ENCODE results near the gene UQCC2.
A peak's percentile ranks its signal among the peaks of the same experiment; 100 is the strongest.

UQCC2 gene

DNA sequence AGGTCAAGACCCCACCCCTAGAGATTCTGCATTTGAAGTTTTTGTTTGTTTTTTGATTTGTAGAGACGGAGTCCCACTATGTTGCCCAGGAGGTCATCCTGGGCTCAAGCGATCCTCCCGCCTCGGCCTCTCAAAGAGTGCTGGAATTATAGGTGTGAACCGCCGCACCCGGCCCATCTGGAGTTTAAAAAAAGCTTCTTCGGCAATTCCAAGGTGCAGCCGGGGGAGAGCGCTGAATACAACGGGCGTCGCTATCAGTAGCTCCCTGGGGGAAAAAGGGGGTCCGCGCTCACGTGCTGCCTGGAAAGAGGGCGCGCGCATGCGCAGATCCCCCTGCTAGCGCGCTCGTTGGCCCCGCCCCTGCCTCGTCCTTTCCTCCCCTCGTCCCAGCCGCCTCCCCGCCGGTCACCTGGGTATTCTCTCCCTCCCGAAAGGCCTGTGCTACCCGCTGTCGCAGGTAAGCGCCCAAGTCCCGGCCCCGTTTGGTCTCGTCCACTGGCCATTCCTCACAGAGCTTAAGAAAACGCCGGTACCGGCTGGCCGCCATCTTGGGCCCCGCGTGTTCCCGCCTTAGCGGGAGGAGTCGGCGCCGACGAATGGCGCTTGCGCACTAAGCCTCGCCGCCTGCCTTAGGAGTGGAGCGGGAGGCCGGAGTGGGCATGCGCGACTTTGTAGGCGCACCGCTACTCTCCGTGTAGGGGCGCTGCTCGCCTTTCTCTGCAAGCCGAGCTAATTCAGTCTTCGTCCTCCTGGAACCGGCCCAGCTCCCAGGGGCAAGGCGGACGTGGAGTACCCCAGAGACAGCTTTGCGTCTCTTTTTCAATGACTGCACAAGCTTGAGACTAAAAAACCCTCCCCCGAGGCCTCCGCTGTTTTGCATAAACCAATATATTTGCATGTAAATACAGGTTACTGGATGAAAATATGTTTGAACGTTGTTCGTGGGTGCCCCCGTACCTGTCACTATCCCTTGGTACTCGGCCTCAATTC lies at the start of gene UQCC2:
Gene UQCC2 (minus strand): TSS at position 561 of the 990 bp plus-strand sequence. CDS start 14 bp downstream, at position 547.
- peak; percentile 98 for DNase-seq (ENCODE audit: low read depth, low spot score)

DNA sequence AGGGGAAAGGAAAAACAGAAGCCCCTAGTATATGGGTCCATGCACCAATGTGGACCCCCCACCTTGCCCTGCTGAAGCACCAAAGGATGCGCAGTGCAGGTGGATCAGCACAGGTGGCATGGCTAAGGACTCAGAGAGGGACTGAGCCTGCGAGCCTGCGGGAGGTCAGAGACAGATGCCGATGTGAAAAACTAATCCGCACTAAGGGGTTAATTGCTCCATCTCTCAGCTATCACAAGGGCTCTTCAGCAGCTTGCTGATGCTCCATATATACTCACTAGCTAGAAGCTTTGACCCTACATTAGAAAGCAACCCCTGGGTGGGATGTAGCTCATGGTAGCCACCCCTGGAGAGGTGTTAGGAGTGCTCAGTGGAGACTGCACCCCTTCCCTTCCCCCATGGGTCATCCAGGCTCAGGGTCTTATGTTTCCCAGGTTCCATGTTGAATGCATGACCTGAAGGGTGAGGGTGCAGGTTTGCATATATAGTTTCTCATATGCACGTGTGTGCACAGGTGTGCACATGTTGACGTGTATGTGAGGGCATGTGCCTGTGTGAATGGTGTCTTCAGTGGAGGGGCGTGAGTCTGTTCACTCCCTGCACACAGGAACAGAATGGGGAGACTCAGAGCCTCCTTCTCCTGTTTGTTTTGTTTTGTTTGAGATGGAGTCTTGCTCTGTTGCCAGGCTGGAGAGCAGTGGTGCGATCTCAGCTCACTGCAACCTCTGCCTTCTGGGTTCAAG lies 48.6 kb upstream of the UQCC2 start:
- no peak for DNase-seq (ENCODE audit: low read depth, low spot score)

DNA sequence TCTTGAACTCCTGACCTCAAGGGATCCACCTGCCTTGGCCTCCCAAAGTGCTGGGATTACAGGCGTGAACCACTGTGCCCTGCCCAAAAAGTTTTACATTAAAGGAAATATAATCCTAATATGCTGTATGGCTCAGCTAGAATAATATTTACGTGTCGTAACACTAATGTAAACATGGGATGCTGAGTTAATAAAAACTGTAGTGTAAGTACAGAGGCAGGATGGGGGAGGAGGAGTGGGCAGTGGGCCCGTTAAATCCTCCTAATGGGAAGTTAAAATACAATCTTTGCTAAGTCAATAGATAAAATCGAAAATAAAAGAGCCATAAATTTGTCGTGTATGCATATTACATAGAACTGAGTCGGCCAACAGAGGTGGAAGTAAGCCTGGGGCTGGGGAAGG lies 47.3 kb upstream of the UQCC2 start:
- no peak for DNase-seq (ENCODE audit: low read depth, low spot score)

DNA sequence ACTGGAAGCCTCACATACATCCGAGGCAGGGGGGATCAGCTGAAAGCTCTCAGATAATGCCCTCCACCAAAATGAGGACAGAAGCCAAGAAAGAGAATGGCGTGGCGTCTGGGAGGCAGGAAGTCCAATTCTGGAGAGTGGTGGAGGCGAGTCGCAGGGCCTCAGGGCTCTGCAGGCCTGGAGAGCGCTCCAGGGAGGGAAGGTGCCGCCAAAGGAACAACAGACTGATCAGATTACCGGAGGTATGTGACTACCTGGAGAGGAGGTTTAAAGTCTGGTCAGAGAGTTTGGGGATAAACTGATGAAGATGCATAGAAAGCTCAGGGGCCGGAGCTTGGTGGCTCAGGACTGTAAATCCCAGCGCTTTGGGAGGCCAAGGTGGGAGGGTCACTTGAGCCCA lies 46.4 kb upstream of the UQCC2 start:
- no peak for DNase-seq (ENCODE audit: low read depth, low spot score)

DNA sequence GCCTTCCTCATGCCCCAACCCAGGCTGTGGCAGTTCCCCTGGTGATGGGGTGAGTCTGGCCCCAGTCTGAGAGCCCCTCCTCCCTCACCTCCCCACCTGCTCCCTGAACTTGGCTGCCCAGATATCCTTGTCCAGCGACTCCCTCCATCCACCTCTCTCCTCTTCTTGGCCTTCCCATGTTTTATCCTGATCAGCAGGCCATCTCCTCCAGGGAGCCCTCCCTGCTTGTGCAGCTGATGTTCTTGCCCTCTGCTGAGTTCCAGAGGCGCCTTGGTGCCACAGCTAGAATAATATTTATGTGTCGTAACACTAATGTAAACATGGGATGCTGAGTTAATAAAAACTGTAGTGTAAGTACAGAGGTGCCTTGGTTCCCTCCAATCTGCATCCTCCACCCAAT lies 45.6 kb upstream of the UQCC2 start:
- DNase-seq (ENCODE audit: low read depth, low spot score), result no peak

DNA sequence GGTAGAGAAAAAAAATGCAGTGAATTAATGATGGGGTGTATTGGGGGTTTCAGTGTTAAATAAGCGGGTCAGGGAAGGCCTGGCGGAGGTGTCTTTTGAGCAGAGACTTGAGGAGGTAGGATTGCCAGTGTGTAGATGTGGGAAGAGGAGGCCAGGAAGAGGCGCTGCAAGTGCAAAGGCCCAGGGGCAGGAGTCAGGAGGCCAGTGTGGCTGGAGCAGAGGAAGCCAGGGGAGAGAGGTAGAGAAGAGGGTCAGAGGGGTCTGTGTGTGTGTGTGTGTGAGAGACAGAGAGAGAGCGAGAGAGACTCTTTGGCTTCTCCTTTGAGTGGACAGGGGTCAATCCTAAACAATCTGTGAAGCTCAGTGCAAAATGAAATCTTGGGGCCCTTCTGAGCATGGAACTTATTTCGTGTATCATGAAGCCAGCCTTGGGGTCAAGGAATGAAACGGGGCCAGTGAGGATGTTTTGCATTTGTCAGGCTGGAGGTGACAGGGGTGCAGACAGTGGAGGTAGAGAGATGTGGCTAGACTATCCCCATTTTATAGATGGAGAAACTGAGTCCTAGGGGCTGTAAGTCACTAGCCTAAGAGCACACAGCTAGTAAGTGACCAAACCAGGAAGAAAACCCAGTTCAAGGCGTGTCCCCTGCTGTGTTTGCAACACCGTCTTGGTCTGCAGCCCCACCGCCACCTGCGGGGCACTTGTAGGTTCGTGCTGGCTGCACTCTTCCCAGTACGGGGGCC lies 44.9 kb upstream of the UQCC2 start:
- no peak for DNase-seq (ENCODE audit: low read depth, low spot score)

DNA sequence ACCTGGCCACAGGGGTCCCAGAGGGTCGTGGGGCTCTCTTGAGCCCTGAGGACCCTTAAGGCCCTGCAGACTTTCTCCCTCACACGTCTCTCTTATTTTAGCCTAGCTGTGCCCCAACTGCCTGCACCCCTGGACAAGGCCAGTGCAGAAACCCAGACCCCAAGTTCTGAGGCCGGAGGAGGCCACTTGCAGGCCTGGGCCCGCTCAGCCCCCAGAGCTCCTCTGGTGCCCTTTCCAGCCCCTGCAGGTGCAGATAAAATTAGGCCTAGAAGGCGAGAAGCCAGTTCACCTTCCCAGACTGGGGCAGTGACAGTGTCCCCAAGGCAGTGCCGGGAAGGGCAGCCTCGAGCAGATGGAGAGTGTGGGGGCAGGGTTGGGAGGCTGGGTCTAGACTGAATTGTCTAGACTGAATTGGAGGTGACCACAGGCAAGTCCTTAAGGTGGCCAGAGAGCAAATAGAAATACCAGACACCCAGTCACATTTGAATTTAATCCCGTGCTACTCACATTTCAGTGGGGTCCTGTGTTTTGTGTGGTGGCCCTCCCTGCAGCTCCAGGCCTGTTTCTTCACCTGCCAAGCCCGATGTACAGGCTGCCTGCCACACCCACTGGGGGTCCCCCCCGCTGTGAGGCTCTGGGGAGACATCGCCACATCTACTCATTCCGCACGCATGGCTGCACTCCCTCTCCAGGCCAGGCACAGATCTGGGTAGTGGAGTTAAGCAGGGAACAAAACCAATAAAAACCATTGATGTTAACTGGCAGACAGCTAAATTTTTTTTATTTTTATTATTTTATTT lies 43.8 kb upstream of the UQCC2 start:
- DNase-seq (ENCODE audit: low read depth, low spot score), result peak; percentile 23

DNA sequence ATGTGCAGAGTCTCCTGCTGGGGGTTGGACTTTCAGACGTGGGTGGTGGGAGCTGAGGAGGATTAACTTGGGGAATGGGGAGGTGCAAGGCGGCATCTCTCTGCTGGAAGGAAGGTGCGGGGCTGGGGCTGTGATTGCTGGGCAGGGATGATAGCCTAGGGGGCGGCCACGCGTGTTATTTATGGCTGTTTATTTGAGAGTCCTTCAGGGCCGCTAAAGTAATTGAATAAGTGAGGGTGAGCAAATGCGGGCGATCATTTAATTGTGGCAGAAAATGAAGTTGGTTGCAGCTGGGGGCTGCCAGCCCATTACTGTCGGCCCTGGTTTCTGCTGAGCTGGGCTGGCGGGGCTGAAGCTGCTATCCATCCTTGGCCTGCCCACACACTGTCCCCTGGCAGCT lies 42.7 kb upstream of the UQCC2 start:
- no peak for DNase-seq (ENCODE audit: low read depth, low spot score)

DNA sequence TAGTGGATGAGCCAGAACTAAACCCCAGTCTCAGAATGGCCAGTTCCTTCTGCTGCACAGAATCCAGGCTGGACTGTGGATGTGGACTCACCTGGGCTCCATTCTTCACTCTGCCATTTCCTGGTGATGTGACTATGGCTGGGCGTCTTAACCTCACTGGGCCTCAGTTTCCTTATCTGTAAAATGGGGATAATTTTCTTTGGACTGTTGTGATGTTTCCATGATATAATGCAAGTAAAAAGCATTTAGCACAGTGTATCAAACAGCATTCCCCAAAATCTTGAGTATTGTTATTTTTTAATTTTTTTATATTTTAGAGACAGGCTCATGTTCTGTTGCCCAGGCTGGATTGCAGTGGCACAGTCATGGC lies 41.1 kb upstream of the UQCC2 start:
- no peak for DNase-seq (ENCODE audit: low read depth, low spot score)

DNA sequence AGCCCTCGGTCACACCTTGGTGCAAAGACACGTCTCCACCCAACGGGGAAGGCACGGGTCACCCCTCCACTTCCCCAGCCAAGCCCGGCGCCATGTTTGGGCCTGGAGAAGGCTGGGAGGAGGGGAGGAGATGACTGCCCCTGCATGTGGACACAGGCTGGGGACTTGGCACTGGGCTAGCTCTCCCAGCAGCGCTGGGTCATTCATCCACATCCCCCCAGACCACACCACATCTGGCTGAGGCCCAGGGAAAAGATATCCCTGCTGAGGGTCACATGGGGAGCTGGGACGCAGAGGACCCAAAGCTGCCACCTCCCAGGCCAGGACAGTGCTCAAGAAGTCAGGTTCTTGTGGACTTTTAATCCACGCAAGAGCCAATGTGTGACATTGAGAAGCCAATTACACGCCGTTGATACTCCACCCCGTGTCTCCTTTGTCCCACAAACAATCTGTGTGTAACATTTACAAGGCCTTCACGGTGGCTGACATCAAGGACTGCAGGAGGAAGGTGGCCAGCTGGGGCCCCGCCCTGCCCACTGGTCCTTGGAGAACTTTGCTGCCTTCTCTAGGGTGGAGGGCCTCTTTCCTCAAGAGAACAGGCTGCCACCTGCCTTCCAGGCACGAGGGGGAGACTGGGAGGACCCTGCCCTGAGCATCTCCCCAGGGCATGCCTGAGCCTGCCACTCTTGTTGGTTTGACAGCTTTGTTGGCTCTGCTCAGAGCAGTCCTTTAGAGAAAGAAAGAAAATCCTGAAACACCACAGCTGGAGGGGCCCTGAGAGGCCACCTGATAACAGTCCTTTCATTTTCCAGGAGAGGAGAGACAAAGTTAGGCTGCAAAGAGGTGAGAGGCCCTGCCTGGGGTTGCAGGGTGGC lies 40.5 kb upstream of the UQCC2 start:
- DNase-seq (ENCODE audit: low read depth, low spot score), result no peak

DNA sequence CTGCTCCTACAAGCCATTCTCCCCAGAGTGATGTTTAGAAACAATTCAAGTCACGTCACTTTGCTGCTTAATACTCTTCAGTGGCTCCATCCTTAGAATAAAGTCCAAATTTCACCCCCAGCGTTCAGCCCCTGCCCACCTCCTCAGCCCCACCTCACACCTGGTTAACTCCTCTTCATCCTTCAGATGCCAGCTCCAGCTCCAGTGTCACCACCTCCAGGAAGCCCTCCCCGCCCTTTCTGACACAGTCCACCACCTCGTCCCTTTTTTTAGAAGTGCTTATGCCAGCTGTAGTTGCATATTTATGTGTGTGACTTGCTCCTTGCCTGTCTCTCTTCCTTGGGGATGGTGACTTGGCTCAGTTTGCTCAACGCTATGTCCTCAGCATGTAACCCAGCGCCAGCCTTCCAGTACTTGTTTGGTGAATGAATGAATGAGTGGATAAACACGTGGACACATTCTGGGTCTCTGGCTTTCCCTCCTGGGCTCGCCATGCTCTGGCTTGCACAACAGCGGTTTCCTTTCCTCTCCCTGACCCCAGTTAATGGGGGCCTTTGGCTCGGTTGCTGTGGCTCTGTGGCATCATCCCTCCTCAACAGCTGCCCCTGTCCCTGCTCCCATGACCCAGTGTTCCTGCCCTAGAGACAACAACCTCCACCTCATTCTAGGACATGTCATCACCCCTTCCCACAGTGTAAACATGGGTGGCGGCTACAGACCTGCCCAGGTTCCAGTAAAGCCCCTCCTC lies 38.9 kb upstream of the UQCC2 start:
- no peak for DNase-seq (ENCODE audit: low read depth, low spot score)

DNA sequence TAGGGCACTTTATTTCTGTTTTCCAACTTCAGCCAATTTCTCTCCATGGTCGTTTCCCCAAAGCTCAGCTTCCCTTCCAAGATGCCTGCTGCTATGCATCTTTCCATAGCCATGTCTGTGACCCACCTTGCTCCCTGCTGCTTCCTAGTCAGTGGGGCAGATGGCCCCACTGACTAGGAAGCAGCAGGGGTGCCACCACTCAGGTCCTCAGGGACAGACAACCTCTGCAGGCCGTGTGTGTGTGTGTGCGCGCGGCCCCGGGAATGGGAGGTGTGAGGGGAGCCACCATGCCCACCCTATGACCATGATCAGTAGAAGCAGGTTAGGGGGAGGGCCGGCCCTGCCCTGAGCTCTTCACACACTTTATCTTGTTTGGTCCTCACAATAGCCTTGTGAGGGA lies 37.9 kb upstream of the UQCC2 start:
- DNase-seq (ENCODE audit: low read depth, low spot score), result no peak

DNA sequence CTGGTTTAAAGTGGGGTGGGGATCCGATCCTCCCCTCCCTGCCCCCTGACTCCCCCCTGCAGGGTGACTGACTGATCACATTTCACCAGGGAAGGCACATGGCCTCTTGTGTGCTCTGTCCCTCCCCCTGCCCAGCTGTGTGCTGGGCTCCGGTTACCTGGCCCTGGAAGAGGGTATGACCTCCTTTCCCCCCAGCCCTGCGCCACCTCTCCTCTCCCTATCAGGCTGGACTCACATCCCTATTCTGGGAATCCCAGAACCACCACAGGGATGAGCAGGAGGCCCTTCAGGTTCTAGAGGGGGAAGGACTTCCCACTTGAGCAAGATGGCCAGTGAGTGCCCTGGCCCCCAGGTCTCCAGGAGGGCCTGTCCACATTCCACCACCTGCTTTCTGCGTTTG lies 37.3 kb upstream of the UQCC2 start:
- no peak for DNase-seq (ENCODE audit: low read depth, low spot score)

DNA sequence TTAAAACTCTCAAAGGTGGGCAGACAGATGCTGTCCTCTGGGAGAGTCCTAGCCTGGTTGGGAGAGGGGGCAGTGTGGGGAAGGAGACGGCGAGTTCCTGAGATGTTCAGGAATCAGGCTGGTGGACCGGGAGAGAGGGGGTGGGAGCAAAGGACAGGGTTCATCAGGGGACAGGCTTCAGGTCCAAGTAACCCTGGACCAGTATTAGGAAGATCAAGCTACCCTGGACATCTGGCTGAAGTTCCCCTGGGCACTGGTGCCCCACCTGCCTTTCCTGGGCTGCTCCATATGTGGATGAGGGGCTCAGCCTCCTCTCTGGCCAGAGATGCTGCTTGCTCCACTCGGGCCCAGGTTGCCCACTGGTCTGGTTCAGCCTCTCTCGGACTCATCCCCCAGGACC lies 36.3 kb upstream of the UQCC2 start:
- no peak for DNase-seq (ENCODE audit: low read depth, low spot score)

DNA sequence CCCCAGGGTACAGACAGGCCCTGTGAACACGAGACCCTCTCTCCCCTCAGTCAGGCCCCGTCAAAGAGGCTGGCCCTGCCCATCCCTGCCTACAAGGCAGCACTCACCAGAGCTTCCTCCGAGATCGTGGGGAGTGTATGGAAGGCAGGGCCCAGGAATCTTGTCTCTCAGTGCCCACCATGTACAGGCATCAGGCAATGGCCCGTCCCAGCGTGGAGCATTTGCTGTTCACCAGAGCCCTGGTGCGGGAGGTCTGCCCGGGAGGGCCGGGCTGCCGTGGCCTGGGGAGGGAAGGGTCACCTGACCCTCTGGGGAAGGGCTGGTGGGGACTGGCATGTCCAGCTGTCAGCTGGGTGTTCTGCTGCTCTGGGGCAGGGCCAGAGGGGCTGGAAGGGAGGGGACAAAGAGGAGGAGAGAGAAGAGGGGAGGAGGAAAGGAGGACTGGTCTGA lies 35.2 kb upstream of the UQCC2 start, which contains the start of gene IP6K3:
Gene IP6K3 (minus strand): TSS at position 255 of the 450 bp plus-strand sequence. CDS start 11,429 bp downstream, outside the sequence.
- peak; percentile 15 for DNase-seq (ENCODE audit: low read depth, low spot score)

DNA sequence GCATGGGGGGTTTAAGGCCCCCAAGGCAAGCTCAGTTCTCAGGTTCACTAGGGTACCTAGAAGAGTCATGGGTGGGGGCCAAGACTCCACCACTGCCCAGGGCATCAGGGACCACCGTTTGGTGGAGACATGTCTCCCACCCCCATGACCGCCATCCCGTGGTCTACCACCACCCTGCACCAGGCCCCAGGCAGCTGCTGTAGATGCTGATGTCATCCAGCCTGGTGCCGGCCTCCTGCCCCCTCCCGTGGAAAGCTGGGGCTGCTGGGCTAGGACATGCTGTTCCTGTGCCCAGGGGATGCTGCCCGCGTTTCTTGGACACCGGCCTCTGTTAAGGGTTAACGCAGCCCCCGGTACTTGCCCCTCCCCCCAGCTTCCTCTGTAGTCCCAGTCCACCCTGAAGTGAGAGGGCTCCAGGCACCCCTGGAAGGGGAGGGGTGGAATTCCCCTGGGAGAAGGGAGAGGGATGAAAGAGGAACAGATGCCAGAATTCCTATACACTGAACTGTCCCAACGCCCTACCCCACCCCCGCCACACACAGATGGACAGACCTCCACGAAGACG lies 34.6 kb upstream of the UQCC2 start:
- DNase-seq (ENCODE audit: low read depth, low spot score), result peak; percentile 68

DNA sequence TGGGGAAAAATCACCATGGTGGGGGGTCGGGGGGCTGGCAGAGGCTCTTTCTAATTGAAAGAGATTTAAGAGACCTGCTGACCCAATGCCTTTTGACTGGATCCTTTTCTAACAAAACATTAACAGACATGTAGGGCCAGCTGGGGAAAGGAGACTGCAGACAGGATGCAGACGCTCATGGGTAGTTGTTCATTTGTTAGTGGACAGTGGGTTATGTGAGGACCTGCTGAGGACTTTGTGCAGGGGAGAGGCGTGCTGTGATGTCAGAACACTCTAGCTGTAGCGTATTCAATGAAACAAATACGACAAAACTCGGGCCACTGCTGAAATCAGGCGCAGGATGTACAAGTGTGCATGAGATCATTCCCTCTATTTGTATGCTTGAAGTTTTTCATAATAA lies 34.0 kb upstream of the UQCC2 start:
- no peak for DNase-seq (ENCODE audit: low read depth, low spot score)

DNA sequence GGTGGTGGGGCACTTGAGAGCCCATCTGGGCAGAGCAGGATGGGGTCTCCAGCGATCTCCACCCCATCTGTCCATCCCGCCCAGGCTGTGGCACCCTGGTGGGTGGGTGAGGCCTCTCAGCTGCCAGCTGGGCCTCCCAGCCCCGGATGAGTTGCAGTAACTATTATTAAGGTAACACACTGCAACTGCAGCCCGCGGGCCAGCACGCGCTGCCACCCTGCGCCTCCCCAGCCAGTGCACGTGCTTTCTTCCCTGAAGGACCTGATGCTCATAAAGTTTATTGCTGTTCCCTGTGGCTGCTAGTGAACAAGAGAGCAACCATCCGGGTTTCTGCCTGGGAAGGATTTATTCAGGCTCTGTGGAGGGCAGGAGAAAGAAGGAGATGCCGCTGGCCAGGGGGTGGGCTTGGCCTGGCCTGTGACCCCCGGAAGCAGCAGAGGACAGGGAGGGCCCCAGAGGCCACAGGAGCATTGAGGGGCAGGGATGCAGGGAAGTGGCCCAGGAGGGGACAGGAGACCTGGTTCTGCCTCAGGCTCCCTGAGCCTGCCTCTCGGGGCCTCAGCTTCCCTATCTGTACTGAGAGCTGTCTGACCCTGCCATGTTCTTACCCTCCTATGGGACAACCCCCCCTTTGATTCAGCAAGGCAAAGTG lies 33.5 kb upstream of the UQCC2 start:
- no peak for DNase-seq (ENCODE audit: low read depth, low spot score)
